Measurements from ENCODE around the gene C2orf69.

DNA sequence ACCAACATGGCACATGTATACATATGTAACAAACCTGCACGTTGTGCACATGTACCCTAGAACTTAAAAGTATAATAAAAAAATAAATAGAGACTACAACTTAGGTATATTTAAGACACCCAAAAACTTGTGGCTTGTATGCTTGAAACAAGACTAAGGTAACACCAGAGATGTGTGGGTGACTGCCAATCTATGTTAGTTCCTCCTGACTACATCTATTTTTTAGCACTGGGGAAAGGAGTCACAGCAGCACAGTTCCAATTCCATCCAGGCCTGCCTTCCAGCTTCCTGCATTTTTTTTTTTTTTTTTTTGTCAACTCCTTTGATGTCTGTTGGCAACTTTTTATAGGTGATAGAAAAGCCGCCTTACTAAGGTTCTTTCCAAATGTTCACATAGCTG, 18.2 kb downstream of the C2orf69 start:
- TF ChIP-seq, protein P1, sequence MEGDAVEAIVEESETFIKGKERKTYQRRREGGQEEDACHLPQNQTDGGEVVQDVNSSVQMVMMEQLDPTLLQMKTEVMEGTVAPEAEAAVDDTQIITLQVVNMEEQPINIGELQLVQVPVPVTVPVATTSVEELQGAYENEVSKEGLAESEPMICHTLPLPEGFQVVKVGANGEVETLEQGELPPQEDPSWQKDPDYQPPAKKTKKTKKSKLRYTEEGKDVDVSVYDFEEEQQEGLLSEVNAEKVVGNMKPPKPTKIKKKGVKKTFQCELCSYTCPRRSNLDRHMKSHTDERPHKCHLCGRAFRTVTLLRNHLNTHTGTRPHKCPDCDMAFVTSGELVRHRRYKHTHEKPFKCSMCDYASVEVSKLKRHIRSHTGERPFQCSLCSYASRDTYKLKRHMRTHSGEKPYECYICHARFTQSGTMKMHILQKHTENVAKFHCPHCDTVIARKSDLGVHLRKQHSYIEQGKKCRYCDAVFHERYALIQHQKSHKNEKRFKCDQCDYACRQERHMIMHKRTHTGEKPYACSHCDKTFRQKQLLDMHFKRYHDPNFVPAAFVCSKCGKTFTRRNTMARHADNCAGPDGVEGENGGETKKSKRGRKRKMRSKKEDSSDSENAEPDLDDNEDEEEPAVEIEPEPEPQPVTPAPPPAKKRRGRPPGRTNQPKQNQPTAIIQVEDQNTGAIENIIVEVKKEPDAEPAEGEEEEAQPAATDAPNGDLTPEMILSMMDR (IDR thresholded peaks at IDR 0.05): no peak
- no peak for TF ChIP-seq POLR2A (IDR thresholded peaks at IDR 0.05)
- no peak for TF ChIP-seq POLR2AphosphoS5 (IDR thresholded peaks at IDR 0.05; ENCODE audit: insufficient read depth in 1 of 2, low read depth in 1 of 2)
